WI38 (cell line): ENCODE measurements around the gene STX3.

ENCODE experiments used
- H3K4me3 ChIP-seq: 2 replicates; pipeline ENCODE4 v1.5.1; 2011; ENCODE audit warnings: low read depth, mild to moderate bottlenecking, control low read depth, low read length
- CTCF ChIP-seq: IDR thresholded peaks from 2 replicates; pipeline ENCODE4 v1.5.1; 2012; ENCODE audit warnings: low read depth, mild to moderate bottlenecking, control low read depth, low read length

The STX3 gene

GRCh38 chr11:59801981-59802638 is 46.9 kb downstream of the STX3 start:
- no peak overlapping the region for H3K4me3 ChIP-seq
- no peak for TF ChIP-seq CTCF

- peak; percentile 44 for TF ChIP-seq CTCF
- no peak overlapping the region for H3K4me3 ChIP-seq
Observed at GRCh38 chr11:59802639-59803176, 47.5 kb downstream of the STX3 start.

- H3K4me3 ChIP-seq: no peak overlapping the region
- TF ChIP-seq CTCF: no peak
Observed at GRCh38 chr11:59804061-59804460, 48.9 kb downstream of the STX3 start.

GRCh38 chr11:59807047-59807610 is 52.0 kb downstream of the STX3 start:
- no peak overlapping the region for H3K4me3 ChIP-seq
- no peak for TF ChIP-seq CTCF

- TF ChIP-seq CTCF: no peak
- H3K4me3 ChIP-seq: peak within 1 kb of the TSS; percentile 98
Observed at GRCh38 chr11:59810189-59810910, 55.2 kb downstream of the STX3 start, which contains the start of gene MRPL16. MRPL16 (minus strand) TSS chr11:59810778; CDS start chr11:59810658, 120 bp downstream.

GRCh38 chr11:59810911-59811259 is 55.7 kb downstream of the STX3 start:
- peak overlapping the region; percentile 98 for H3K4me3 ChIP-seq
- no peak for TF ChIP-seq CTCF

- no peak for TF ChIP-seq CTCF
- H3K4me3 ChIP-seq: no peak overlapping the region
Observed at GRCh38 chr11:59812220-59812619, 57.0 kb downstream of the STX3 start.
